Neuron (in vitro differentiated cells): ENCODE data around the gene FARP2.

Source experiments
- H2AFZ ChIP-seq: one replicate; pipeline ENCODE4 v1.6.1; 2013; ENCODE audit warnings: low read depth, mild to moderate bottlenecking, inconsistent platforms, low read length, moderate library complexity
- H3K27me3 ChIP-seq: one replicate; pipeline ENCODE4 v1.6.1; 2013; ENCODE audit warnings: low read length; ENCODE audit not compliant: insufficient read depth
- H3K36me3 ChIP-seq: one replicate; pipeline ENCODE4 v1.6.1; 2013; ENCODE audit warnings: low read length; ENCODE audit not compliant: insufficient read depth
- H3K4me1 ChIP-seq: one replicate; pipeline ENCODE4 v1.6.1; 2013; ENCODE audit warnings: low read length; ENCODE audit not compliant: insufficient read depth
- H3K4me3 ChIP-seq: 2 replicates; pipeline ENCODE4 v1.5.1; 2013; ENCODE audit warnings: mild to moderate bottlenecking, low read length, moderate library complexity
- H3K9me3 ChIP-seq: one replicate; pipeline ENCODE4 v1.6.1; 2013; ENCODE audit warnings: low read length

FARP2 gene

GRCh38 chr2:241466230-241466629 is 110.1 kb downstream of the FARP2 start:
- H2AFZ ChIP-seq: no peak overlapping the region
- peaks cover 3% of the 10 kb centered on the region for H3K36me3 ChIP-seq
- H3K4me3 ChIP-seq: no peak overlapping the region
- no peaks in the 10 kb centered on the region for H3K27me3 ChIP-seq
- H3K4me1 ChIP-seq: no peaks in the 10 kb centered on the region
- no peaks in the 10 kb centered on the region for H3K9me3 ChIP-seq

- no peak overlapping the region for H2AFZ ChIP-seq
- peaks cover 2% of the 10 kb centered on the region for H3K9me3 ChIP-seq
- H3K27me3 ChIP-seq: no peaks in the 10 kb centered on the region
- H3K36me3 ChIP-seq: peaks cover 3% of the 10 kb centered on the region
- no peak overlapping the region for H3K4me3 ChIP-seq
- no peaks in the 10 kb centered on the region for H3K4me1 ChIP-seq
Measured at GRCh38 chr2:241467777-241468475, 111.8 kb downstream of the FARP2 start.

- Histone ChIP-seq H3K4me1 (no peaks in the 10 kb centered on the region), H2AFZ (no peak overlapping the region), H3K9me3 (peaks cover 2% of the 10 kb centered on the region), H3K27me3 (no peaks in the 10 kb centered on the region), H3K36me3 (peaks cover 2% of the 10 kb centered on the region), H3K4me3 (no peak overlapping the region)
Measured at GRCh38 chr2:241468476-241468781, 112.3 kb downstream of the FARP2 start.

- H3K27me3 ChIP-seq: no peaks in the 10 kb centered on the region
- H3K4me1 ChIP-seq: no peaks in the 10 kb centered on the region
- no peak overlapping the region for H2AFZ ChIP-seq
- H3K9me3 ChIP-seq: peaks cover 2% of the 10 kb centered on the region
- H3K36me3 ChIP-seq: no peaks in the 10 kb centered on the region
- H3K4me3 ChIP-seq: no peak overlapping the region
Measured at GRCh38 chr2:241469746-241470145, 113.7 kb downstream of the FARP2 start.

GRCh38 chr2:241473399-241473798 is 117.3 kb downstream of the FARP2 start:
- no peak overlapping the region for H2AFZ ChIP-seq
- no peak overlapping the region for H3K4me3 ChIP-seq
- no peaks in the 10 kb centered on the region for H3K4me1 ChIP-seq
- no peaks in the 10 kb centered on the region for H3K27me3 ChIP-seq
- H3K9me3 ChIP-seq: peaks cover 2% of the 10 kb centered on the region
- peaks cover 3% of the 10 kb centered on the region for H3K36me3 ChIP-seq

GRCh38 chr2:241475267-241475666 is 119.2 kb downstream of the FARP2 start:
- Histone ChIP-seq H3K4me3 (no peak overlapping the region), H3K4me1 (no peaks in the 10 kb centered on the region), H3K9me3 (peaks cover 2% of the 10 kb centered on the region), H3K27me3 (no peaks in the 10 kb centered on the region), H3K36me3 (peaks cover 3% of the 10 kb centered on the region), H2AFZ (no peak overlapping the region)

- H3K36me3 ChIP-seq: peaks cover 3% of the 10 kb centered on the region
- no peaks in the 10 kb centered on the region for H3K9me3 ChIP-seq
- no peak overlapping the region for H2AFZ ChIP-seq
- H3K27me3 ChIP-seq: no peaks in the 10 kb centered on the region
- H3K4me1 ChIP-seq: no peaks in the 10 kb centered on the region
- no peak overlapping the region for H3K4me3 ChIP-seq
Measured at GRCh38 chr2:241478166-241478565, 122.1 kb downstream of the FARP2 start.

- Histone ChIP-seq H3K27me3 (no peaks in the 10 kb centered on the region), H2AFZ (no peak overlapping the region), H3K36me3 (peaks cover 3% of the 10 kb centered on the region), H3K4me1 (no peaks in the 10 kb centered on the region), H3K9me3 (no peaks in the 10 kb centered on the region), H3K4me3 (no peak overlapping the region)
Measured at GRCh38 chr2:241479026-241479898, 123.2 kb downstream of the FARP2 start.

- Histone ChIP-seq H3K4me1 (no peaks in the 10 kb centered on the region), H3K4me3 (no peak overlapping the region), H3K27me3 (no peaks in the 10 kb centered on the region), H2AFZ (no peak overlapping the region), H3K9me3 (no peaks in the 10 kb centered on the region), H3K36me3 (peaks cover 3% of the 10 kb centered on the region)
Measured at GRCh38 chr2:241481687-241482086, 125.6 kb downstream of the FARP2 start.

- Histone ChIP-seq H3K27me3 (no peaks in the 10 kb centered on the region), H3K9me3 (no peaks in the 10 kb centered on the region), H3K36me3 (peaks cover 3% of the 10 kb centered on the region), H3K4me3 (no peak overlapping the region), H3K4me1 (no peaks in the 10 kb centered on the region), H2AFZ (no peak overlapping the region)
Measured at GRCh38 chr2:241482126-241482955, 126.3 kb downstream of the FARP2 start.

- Histone ChIP-seq H3K27me3 (no peaks in the 10 kb centered on the region), H3K36me3 (peaks cover under 1% of the 10 kb centered on the region), H3K4me3 (no peak overlapping the region), H3K4me1 (no peaks in the 10 kb centered on the region), H2AFZ (no peak overlapping the region), H3K9me3 (no peaks in the 10 kb centered on the region)
Measured at GRCh38 chr2:241483305-241483704, 127.2 kb downstream of the FARP2 start.

GRCh38 chr2:241485172-241485911 is 129.3 kb downstream of the FARP2 start:
- no peak overlapping the region for H3K4me3 ChIP-seq
- no peaks in the 10 kb centered on the region for H3K4me1 ChIP-seq
- no peaks in the 10 kb centered on the region for H3K36me3 ChIP-seq
- no peaks in the 10 kb centered on the region for H3K9me3 ChIP-seq
- H2AFZ ChIP-seq: no peak overlapping the region
- no peaks in the 10 kb centered on the region for H3K27me3 ChIP-seq
